GOT3 (cell line): ENCODE results near the gene ZDHHC11.
"Not testable (repeated sequence)": the region's sequence is repeated elsewhere in the genome, so short reads cannot be mapped to it uniquely, and the experiment has no call there.

Source experiments
- DNase-seq: peaks from one replicate; lab custom pipeline; 2025; ENCODE audit warnings: mixed read lengths; lab: John Stamatoyannopoulos, UW

Gene ZDHHC11

DNA sequence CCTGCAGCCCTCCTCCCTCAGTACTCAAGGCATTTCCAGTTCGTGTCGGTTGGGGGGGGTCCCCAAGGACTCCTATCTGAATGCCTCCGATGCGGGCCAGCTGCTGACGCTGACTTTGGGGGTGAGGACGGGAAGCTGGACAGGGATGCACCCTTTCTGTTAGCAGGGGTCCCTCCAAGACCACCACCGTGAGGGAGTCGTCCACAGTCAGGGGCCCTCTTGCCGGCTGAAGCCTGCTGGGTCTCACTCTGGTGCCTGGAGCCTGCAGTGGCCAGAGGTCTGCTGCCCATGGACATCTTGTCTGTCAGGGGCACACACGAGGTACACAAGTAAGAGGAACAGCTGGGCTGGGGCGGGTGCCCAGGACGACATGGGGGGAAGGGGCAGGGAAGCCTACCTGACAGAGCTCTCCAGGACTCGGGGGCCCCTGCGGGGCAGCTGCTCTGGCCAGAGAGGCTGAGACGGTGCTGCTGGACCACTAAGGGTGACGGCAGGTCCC is 9.1 kb upstream of the ZDHHC11 start:
- no peak for DNase-seq

DNA sequence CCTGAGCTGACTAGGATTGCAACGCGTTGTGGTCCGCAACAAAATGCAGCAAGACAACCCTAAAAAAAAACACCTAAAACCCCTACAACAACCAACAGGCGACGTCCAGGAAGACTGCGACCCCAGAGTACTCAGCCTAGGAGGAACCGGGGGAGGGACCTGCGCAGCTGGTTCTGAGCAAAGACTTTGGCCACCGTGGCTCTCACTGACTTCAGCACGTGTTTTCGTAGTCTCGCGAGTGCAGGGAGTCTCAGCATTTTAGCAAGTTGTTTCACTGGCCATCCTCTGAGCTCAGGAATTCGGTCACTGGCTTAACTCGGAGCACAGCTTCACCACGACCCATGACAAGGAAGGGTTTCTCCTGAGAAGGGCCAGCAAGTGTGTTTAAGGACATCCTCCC is 8.6 kb upstream of the ZDHHC11 start:
- DNase-seq: no peak

DNA sequence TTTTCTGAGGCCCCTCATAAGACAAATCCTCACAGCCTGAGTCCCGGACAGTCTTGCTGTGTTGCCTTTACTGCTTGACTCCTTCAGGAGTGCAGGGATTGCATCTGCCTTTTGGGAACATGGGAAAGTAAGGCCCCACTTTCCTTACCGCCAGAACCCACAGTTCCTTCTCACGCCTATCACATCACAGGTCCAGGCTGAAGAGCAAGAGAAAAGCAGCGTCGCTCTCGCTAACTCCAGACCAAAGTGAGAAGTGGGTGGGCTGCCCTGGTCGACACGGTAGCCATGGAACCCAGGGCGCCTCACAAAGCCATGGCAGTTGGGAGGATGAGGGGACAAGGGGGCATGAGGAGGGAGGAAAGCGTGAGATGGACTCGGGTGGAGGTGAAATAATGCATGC is 7.9 kb upstream of the ZDHHC11 start:
- no peak for DNase-seq

DNA sequence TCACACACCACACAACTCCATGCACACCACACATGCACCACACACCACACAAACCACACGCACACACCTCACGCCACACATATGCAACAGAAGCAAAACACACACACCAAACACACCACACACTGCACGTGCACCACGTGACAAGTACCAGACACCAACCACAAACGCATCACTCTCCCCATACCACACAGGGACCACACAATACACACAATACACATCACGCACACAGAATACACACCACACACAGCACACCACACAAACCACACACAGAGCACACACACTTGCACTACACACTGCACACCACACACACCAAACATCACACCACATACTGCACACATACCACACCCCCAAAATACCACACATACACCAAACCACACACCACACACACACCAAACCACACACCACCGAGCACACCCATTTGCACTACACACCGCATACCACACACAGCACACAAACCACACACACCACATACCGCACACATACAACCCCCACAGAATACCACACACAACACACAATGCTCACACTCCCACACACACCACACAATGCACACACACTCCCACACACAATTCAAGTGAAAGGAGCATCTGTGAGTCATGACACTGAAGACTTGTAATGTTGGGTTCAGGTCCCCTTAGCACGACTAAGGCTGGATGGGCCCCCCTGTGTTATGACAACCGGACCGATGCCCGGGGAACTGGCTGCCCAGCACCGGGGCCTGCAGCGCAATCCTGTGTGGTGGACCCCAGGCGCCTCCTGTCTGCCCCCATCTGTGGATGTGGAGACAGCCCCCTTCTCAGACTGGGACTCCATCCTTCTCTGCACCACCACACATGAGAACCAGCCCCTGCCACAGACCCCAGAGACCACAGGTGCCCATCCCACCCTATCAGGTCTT is 6.0 kb upstream of the ZDHHC11 start:
- DNase-seq: no peak

DNA sequence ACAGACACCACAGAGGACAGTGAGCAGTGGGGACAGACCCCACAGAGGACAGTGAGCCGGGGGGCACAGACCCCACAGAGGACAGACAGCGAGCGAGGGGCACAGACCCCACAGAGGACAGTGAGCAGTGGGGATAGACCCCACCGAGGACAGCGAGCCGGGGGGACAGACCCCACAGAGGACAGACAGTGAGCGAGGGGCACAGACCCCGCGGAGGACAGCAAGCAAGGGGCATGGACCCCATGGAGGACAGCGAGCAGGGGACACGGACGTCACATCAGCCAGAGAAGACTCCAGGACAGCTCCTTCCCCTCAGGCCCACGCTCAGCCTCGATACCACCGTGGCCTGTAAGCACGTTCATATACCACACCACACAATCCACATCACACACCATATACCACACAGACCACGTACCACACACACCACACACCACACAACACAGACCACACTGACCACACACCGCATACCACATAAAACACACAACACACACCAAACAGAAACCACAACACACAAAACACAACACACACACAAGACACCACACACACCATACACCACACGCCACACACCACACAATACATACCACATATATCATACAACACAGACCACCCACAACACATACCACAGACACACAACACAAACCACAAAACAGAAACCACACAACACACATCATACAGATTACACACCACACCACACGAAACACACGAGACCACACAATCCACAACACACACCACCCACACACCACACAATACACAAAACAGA is 5.2 kb upstream of the ZDHHC11 start:
- no peak for DNase-seq

DNA sequence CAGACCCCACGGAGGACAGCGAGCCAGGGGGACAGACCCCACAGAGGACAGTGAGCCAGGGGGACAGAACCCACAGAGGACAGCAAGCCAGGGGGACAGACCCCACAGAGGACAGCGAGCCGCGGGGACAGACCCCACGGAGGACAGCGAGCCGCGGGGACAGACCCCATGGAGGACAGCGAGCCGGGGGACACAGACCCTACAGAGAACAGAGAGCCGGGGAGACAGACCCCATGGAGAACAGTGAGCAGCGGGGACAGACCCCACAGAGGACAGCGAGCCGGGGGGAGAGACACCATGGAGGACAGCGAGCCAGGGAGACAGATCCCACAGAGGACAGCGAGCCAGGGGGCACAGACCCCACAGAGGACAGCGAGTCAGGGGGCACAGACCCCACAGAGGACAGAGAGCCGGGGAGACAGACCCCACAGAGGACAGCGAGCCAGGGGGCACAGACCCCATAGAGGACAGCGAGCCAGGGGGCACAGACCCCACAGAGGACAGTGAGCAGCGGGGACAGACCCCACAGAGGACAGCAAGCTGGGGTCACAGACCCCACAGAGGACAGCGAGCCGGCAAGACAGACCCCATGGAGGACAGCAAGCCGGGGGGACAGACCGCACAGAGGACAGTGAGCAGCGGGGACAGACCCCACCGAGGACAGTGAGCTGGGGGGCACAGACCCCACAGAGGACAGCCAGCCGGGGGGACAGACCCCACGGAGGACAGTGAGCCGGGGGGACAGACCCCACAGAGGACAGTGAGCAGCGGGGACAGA is 4.4 kb upstream of the ZDHHC11 start:
- no peak for DNase-seq

DNA sequence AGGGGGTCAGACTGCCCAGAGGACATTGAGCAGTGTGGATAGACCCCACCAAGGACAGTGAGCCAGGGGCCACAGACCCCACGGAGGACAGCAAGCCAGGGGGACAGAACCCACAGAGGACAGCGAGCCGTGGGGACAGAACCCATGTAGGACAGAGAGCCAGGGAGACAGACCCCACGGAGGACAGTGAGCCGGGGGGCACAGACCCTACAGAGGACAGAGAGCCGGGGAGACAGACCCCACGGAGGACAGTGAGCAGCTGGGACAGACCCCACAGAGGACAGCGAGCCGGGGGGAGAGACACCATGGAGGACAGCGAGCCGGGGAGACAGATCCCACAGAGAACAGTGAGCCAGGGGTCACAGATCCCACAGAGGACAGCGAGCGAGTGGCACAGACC is 3.4 kb upstream of the ZDHHC11 start:
- DNase-seq: no peak

DNA sequence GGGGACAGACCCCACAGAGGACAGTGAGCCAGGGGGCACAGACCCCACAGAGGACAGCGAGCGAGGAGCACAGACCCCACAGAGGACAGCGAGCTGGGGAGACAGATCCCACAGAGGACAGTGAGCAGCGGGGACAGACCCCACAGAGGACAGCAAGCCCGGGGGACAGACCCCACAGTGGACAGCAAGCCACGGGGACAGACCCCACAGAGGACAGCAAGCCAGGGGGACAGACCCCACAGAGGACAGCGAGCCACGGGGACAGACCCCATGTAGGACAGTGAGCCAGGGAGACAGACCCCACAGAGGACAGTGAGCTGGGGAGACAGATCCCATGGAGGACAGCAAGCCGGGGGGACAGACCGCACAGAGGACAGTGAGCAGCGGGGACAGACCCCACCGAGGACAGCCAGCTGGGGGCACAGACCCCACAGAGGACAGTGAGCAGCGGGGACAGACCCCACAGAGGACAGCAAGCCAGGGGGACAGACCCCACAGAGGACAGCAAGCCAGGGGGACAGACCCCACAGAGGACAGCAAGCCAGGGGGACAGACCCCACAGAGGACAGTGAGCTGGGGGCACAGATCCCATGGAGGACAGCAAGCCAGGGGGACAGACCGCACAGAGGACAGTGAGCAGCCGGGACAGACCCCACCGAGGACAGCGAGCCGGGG is 2.8 kb upstream of the ZDHHC11 start:
- not testable (repeated sequence) for DNase-seq

DNA sequence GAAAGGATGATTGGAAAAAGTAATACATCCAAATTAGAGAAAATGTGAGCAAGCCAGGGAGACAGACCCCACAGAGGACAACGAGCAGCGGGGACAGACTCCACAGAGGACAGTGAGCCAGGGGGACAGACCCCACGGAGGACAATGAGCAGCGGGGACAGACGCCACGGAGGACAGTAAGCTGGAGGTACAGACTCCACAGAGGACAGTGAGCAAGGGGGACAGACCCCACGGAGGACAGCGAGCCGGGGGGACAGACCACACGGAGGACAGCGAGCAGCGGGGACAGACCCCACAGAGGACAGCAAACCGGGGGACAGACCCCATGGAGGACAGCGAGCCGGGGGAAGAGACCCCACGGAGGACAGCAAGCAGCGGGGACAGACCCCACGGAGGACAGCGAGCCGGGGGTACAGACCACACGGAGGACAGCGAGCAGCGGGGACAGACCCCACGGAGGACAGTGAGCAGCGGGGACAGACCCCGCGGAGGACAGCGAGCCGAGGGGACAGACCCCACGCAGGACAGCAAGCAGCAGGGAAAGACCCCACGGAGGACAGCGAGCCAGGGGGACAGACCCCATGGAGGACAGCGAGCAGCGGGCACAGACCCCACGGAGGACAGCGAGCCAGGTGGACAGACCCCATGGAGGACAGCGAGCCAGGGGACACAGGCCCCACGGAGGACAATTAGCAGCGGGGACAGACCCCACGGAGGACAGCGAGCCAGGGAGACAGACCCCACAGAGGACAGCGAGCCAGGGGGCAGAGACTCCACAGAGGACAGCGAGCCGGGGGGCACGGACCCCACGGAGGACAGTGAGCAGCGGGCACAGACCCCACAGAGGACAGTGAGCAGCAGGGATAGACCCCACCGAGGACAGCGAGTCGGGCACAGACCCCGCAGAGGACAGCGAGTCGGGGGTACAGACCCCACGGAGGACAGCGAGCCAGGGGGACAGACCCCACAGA is 1.9 kb upstream of the ZDHHC11 start:
- DNase-seq: no peak

DNA sequence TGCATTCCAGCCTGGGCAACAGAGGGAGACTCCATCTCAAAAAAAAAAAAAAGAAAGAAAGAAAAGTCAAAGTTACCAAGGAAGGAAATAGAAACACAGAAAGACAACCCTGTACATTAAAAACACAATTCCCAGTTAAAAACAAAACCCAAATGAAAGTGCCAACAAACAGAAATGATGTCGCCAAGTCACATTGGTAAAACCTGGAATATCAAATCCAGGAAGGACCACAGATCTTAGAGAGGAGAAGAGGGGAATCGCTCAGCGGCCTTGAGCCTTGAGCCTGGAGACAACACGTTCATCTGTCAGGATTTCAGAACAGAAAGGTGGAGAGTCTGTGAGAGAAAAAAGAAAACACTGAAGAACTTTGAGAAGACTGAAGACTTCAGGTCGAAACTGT is 1.2 kb upstream of the ZDHHC11 start:
- no peak for DNase-seq

DNA sequence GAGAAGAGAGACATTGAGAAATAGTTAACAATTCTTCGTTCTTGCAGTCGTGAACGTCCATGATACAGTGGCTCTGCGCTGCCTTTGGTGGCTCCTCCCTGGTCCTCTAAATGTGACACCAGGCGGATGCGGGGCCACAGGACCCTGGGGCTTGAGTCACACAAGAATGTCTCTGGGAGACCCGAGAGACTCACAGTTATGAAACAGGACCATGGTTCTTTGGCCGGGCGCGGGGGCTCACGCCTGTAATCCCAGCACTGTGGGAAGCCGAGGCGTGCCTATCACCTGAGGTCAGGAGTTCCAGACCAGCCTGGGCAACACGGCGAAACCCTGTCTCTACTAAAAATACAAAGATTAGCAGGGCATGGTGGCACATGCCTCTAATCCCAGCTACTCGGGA is 767 bp upstream of the ZDHHC11 start:
- no peak for DNase-seq

DNA sequence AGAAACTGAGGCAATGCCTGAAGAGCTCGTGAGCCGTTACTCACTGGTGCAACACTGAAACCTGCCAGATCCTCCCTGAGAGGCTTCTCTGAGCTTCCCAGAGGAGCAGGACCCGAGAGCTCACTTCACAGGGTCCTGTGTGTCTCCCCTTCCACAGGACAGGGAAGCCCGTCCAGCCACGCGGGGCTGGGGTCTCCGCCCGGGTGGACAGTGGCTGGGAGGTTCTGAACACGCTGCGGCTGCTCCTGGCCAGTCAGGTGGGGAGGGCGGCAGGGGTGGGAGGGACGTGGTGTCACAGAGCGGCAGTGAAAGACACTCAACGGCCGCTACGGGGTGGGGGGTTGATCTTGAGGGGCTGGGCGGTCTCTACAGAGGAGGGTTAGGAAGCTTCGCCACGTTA is 290 bp upstream of the ZDHHC11 start:
- DNase-seq: no peak

DNA sequence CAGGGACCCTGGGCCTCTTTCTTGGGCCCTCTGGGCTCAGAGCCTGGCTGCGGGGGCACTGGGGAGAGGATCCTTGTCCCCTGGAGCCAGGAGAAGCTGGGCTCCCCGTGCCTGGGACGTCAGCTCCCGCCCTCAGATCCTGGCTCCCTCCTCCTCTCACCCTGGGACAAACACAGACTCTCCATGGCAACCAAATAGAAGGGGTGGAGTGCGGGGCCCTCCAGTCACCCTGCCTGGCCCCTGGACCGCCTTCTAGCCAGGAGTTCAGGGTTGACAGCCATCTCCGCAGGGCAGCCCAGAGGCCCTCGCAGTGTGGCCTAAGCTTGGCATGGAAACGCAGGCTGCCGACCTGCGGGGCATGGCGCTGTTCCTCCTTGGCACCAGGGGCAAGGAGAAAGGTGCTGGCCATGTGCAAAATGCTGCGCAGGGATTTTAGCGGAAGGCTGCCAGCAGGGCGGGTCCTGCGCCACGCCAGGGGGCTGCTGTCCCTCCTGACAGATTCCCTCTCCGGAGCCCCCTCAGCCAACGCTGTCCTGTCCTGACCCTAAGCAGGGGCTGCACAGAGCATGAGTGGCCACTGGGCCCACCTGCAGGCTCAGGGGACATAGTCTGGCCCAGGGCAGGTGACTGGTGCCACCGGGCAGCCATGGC is 1.0 kb downstream of the ZDHHC11 start:
- no peak for DNase-seq

DNA sequence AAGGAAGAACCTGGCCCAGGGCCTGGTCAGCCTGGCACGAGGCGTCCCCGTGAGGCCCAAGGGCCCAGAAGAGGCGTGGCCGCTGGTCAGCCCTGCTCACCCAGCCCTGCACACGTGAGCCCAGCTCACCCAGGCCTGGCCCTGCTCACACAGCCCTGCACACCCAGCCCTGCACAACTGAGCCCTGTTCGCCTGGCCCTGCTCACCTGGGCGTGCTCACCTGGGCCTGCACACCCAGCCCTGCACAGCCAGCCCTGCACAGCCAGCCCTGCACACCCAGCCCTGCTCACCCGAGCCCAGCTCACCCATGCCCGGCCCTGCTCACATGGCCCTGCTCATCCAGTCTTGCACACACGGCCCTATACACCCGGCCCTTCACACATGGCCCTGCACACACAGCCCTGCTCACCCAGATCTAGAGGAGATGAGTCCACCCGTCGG is 2.1 kb downstream of the ZDHHC11 start:
- no peak for DNase-seq

DNA sequence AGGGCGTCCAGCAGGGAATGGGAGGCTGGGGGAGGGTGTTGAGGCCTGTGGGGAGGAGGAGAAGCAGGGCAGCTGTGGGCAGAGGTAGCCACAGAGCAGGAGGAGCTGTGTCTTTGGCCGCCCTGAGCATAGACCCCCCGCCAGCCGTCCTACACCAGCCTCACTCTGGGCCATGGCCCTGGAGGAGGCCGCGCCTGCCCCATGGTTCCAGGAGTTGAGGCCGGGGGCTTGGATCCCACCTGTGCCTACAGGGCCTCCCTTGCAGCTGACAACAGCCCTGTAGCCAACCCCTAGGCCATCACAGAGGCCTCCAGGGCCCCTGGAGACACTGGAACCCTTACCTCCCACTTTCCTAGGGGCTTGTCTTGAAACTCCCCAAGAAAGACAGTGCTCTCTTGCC is 3.0 kb downstream of the ZDHHC11 start:
- DNase-seq: not testable (repeated sequence)

DNA sequence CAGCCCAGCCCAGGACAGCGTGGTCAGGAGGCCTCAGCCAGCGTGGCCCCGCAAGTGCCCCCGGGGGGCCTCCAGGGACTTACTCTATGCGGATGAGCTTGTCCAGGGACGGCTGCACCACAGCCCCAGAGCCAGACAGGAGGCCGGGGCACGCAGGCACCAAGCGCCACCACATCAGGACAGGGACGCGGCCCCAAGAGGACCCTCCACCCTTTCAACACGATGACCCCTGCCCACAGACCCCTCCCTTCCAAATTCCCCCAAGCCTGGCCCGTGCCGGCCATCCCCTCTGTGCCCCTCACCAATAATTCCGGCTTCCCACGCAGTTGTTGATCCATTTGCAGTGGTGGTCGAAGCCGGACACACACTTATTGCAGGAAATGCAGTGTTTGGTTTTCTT is 3.6 kb downstream of the ZDHHC11 start:
- not testable (repeated sequence) for DNase-seq

DNA sequence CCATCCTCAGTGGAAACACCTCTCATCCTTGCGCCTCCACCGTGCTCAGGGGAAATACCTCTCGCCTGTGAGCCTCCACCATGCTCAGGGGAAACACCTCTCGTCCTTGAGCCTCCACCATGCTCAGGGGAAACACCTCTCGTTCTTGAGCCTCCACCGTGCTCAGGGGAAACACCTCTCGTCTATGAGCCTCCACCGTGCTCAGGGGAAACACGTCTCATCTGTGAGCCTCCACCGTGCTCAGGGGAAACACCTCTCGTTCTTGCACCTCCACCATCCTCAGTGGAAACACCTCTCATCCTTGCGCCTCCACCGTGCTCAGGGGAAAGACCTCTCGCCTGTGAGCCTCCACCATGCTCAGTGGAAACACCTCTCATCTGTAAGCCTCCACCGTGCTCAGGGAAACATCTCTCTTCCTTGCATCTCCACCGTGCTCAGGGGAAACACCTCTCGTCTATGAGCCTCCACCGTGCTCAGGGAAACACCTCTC is 4.1 kb downstream of the ZDHHC11 start:
- DNase-seq: not testable (repeated sequence)

DNA sequence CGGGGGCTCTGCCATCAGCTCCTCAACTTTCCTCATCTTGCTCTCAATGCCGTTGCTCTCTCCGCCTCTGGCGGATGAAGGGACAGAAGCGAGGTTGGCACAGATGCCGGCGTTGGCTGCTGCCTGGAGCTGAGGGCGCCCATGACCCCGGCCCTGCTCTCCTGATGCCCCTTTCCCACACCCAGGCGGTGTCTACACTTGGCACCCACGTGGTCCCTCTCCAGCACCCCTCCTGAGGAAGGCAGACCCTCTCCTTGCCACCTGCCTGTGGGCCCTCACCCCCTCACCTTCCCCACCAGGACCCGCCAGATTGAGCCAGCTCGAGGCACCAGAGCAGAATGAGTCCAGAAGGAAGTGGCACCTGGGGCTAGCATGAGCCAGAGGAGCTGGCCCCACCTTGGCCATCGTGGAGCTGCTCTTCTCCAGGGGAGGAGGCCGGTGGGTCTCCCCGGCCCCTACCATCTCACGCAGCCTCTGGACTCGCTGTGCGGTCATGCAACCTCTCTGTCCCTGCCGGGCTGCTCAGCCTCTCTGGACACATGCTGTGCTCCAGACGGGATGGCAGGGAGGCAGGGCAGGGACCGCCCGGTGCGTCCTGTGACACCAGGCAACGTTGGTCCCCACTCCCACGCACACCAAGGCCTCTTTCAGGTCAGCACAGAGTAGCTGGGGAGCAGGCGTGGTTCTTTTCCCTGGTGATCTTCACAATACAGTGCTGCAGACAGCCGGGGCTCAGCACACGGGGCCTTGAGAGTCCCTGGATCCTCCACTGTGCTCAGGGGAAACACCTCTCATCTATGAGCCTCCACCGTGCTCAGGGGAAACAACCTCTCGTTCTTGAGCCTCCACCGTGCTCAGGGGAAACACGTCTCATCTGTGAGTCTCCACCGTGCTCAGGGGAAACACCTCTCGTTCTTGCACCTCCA is 4.8 kb downstream of the ZDHHC11 start:
- not testable (repeated sequence) for DNase-seq
